Smooth muscle cell (in vitro differentiated cells): Measurements from ENCODE around the gene NFIB. TPM values are rescaled to one million over a fixed set of nuclear protein-coding genes. Genes with fewer than 3 reads are reported as not detected.

ENCODE experiments used
- DNase-seq: peaks from one replicate; lab custom pipeline; 2025; ENCODE audit not compliant: unreplicated experiment; lab: John Stamatoyannopoulos, UW
- H2AFZ ChIP-seq: fragments of 200-600 bp; sonication (generic); 2 replicates; pipeline ENCODE4 v1.6.0; 2016; ENCODE audit warnings: antibody characterized with exemption, low read depth, mild to moderate bottlenecking
- H3F3A ChIP-seq: fragments of 200-600 bp; sonication (generic); 2 replicates; pipeline ENCODE4 v1.6.0; 2017; ENCODE audit warnings: antibody characterized with exemption, low read depth
- H3K27ac ChIP-seq: fragments of 200-600 bp; sonication (generic); 2 replicates; pipeline ENCODE4 v1.5.1; 2016; ENCODE audit warnings: low read depth, mild to moderate bottlenecking
- H3K27me3 ChIP-seq: fragments of 200-600 bp; sonication (generic); 2 replicates; pipeline ENCODE4 v1.6.1; 2016; ENCODE audit warnings: low read depth, mild to moderate bottlenecking
- H3K36me3 ChIP-seq: fragments of 200-600 bp; sonication (generic); 2 replicates; pipeline ENCODE4 v1.5.1; 2016; ENCODE audit warnings: low read depth
- H3K4me1 ChIP-seq: fragments of 200-600 bp; sonication (generic); 2 replicates; pipeline ENCODE4 v1.5.1; 2016; ENCODE audit warnings: low read depth
- H3K4me2 ChIP-seq: fragments of 200-600 bp; sonication (generic); 2 replicates; pipeline ENCODE4 v1.6.0; 2016; ENCODE audit warnings: mild to moderate bottlenecking
- H3K4me3 ChIP-seq: fragments of 200-600 bp; sonication (generic); 2 replicates; pipeline ENCODE4 v1.5.1; 2016; ENCODE audit warnings: mild to moderate bottlenecking
- H3K79me2 ChIP-seq: fragments of 200-600 bp; sonication (generic); 2 replicates; pipeline ENCODE4 v1.6.0; 2016; ENCODE audit warnings: low read depth, mild to moderate bottlenecking
- H3K9ac ChIP-seq: fragments of 200-600 bp; sonication (generic); 2 replicates; pipeline ENCODE4 v1.6.0; 2016; ENCODE audit warnings: low read depth
- H3K9me3 ChIP-seq: fragments of 200-600 bp; sonication (generic); replicated peaks from 2 replicates; pipeline ENCODE4 v1.5.1; 2016; ENCODE audit warnings: low read depth
- H4K20me1 ChIP-seq: fragments of 200-600 bp; sonication (generic); 2 replicates; pipeline ENCODE4 v1.6.0; 2016; ENCODE audit warnings: low read depth
- WGBS: methylation state at CpG from one replicate; pipeline ENCODE4 v1.1.7; 2016; ENCODE audit warnings: low lambda C conversion rate; 5-methylcytosine and 5-hydroxymethylcytosine counted together
- polyA plus RNA-seq: library from polyadenylated mRNA; unstranded; fragments of >200 nt; fragmentation: Nextera tagmentation; extraction: Ambion mirVana; gene quantifications from 2 replicates; pipeline ENCODE4 v1.2.1, GENCODE V29; 2016
- total RNA-seq: library from RNA; depleted of rRNA; stranded (reverse); fragments of >200 nt; gene quantifications from 2 replicates; pipeline ENCODE4 v1.2.3, GENCODE V29; 2014
- TF ChIP-seq, protein P1 (sequence below): fragments of 200-600 bp; sonication (generic); IDR thresholded peaks from 2 replicates; pipeline ENCODE4 v1.5.1; 2017; ENCODE audit warnings: borderline replicate concordance, mild to moderate bottlenecking, antibody characterized with exemption; ENCODE audit not compliant: insufficient read depth, poor library complexity, severe bottlenecking

NFIB gene
- total and polyA plus RNA-seq, 2 experiments from 2014 or later = 0.93 to 1.7 TPM

DNA sequence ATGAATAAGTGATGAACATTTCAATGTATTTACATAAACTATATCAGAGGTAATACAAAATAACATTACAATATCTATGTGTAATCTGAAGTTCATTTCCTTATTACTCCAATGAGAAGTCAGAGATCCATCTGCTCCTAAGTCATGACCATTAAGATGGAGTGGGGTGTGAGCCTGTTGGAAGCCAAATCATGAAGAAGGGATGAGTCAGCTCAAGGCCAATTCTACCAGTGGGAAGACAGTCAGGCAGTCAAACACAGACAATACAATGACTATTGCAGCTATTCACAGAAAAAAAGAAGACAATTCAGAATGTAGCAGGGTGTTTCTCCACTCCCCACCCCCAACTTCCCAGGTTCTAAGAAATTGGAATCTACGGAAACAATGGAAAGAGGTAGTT lies 155.0 kb downstream of the NFIB start:
- no peak overlapping the region for H2AFZ ChIP-seq
- DNase-seq = no peak
- H3K9me3 ChIP-seq = no peaks in the 10 kb centered on the region
- no peaks in the 10 kb centered on the region for H3K36me3 ChIP-seq
- no peaks in the 10 kb centered on the region for H3K79me2 ChIP-seq
- no peaks in the 10 kb centered on the region for H4K20me1 ChIP-seq
- no peaks in the 10 kb centered on the region for H3K27me3 ChIP-seq
- H3K4me1 ChIP-seq = no peaks in the 10 kb centered on the region
- H3F3A ChIP-seq = no peaks in the 10 kb centered on the region
- H3K4me2 ChIP-seq = no peak overlapping the region
- no peak overlapping the region for H3K27ac ChIP-seq
- TF ChIP-seq, protein P1, sequence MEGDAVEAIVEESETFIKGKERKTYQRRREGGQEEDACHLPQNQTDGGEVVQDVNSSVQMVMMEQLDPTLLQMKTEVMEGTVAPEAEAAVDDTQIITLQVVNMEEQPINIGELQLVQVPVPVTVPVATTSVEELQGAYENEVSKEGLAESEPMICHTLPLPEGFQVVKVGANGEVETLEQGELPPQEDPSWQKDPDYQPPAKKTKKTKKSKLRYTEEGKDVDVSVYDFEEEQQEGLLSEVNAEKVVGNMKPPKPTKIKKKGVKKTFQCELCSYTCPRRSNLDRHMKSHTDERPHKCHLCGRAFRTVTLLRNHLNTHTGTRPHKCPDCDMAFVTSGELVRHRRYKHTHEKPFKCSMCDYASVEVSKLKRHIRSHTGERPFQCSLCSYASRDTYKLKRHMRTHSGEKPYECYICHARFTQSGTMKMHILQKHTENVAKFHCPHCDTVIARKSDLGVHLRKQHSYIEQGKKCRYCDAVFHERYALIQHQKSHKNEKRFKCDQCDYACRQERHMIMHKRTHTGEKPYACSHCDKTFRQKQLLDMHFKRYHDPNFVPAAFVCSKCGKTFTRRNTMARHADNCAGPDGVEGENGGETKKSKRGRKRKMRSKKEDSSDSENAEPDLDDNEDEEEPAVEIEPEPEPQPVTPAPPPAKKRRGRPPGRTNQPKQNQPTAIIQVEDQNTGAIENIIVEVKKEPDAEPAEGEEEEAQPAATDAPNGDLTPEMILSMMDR = no peak
- H3K4me3 ChIP-seq = no peak overlapping the region
- 100% methylated on average over 1 of the region's 1 CpG for WGBS
- H3K9ac ChIP-seq = no peak overlapping the region

DNA sequence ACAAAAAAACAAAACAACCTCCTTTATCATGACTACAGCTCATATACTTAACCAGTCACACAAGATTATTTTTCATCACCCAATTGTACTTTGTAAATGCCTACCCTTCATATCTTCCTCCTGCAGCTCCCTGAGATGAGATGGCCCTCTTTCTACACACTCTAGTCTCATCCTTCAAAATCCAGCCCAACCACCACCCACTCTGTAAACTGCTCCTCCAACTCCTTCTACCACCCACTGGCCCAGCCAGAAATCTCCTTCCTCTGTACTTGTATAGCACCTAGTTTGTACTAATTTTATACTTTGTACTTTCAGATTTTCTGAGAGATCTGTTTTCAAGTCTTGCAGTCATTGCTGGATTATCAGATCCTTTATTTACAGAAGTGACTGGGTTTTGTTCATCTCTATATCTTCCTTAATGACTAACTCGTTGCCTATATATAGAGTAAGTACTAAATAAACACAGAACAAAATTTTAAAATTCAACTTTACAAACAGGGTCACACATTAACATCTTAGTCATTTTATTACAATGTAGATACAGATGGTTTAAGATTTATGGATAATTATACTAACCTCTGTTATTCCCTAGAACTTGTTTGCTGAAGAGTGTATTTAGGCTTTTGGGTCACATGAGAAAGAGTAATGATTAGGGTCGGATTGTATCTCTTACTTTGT lies 155.7 kb downstream of the NFIB start:
- H3K9ac ChIP-seq = no peak overlapping the region
- H3K27me3 ChIP-seq = no peaks in the 10 kb centered on the region
- no peak overlapping the region for H3K4me3 ChIP-seq
- H3K9me3 ChIP-seq = no peaks in the 10 kb centered on the region
- no peaks in the 10 kb centered on the region for H3F3A ChIP-seq
- TF ChIP-seq, protein P1 = no peak
- H3K36me3 ChIP-seq = no peaks in the 10 kb centered on the region
- WGBS = 93% methylated on average over 2 of the region's 2 CpGs
- H3K4me1 ChIP-seq = no peaks in the 10 kb centered on the region
- no peak overlapping the region for H3K27ac ChIP-seq
- H3K4me2 ChIP-seq = no peak overlapping the region
- H3K79me2 ChIP-seq = no peaks in the 10 kb centered on the region
- DNase-seq = no peak
- H2AFZ ChIP-seq = no peak overlapping the region
- no peaks in the 10 kb centered on the region for H4K20me1 ChIP-seq

DNA sequence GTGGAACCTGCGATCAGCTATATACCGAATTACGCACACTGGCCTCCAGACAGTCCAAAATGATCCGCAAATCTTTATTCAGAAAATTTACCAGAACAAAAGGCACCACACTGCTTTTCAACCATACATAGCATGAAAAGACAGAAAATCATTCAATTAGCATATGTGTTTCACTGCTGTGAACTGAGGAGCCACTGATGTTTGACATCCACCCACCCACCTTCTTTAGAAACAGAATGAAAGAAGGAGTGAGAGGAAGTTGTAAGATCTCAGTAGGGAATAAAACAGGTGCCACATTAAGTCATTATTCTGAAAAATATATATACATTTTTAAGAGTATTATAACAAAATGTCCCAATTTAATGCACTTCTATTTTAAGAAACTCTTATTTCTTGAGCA lies 156.8 kb downstream of the NFIB start:
- DNase-seq = no peak
- WGBS = 97% methylated on average over 4 of the region's 4 CpGs

More for the DNA sequence above, 156.8 kb downstream of the NFIB start:
- no peaks in the 10 kb centered on the region for H4K20me1 ChIP-seq
- H3K9me3 ChIP-seq = no peaks in the 10 kb centered on the region
- H3K79me2 ChIP-seq = no peaks in the 10 kb centered on the region
- H3K4me2 ChIP-seq = no peak overlapping the region
- H3K27me3 ChIP-seq = no peaks in the 10 kb centered on the region
- H3K27ac ChIP-seq = no peak overlapping the region
- peaks cover 10% of the 10 kb centered on the region for H3K4me1 ChIP-seq
- no peak overlapping the region for H3K9ac ChIP-seq
- H3K4me3 ChIP-seq = no peak overlapping the region
- TF ChIP-seq, protein P1 = no peak
- no peak overlapping the region for H2AFZ ChIP-seq
- no peaks in the 10 kb centered on the region for H3K36me3 ChIP-seq
- no peaks in the 10 kb centered on the region for H3F3A ChIP-seq
